Heart left ventricle (tissue), 16 donors: Measurements from ENCODE around the gene RELCH. TPM values are rescaled to one million over a fixed set of nuclear protein-coding genes. Genes with fewer than 3 reads are reported as not detected.

ENCODE experiments used
- ATAC-seq, 4 donors: fragments of 200-7000 bp; cut with Tn5 transposase; one replicate each; pipeline ENCODE4 v1.9.1; 2020 to 2022; ENCODE audit warnings: moderate library complexity in 4 of 4, mild to moderate bottlenecking in 3 of 4, moderate number of reproducible peaks in 1 of 4
- DNase-seq, 5 donors: peaks; one replicate each; pipeline ENCODE4 v3.0.0-alpha.2; 2020
- H3K27ac ChIP-seq, 12 donors: fragments of 200-600 bp; sonication (generic) in 4 of 12; one replicate each; pipeline versions ENCODE4 v1.5.0 to v1.8.0; 2016 to 2022; ENCODE audit warnings: mild to moderate bottlenecking in 2 of 12
- H3K27me3 ChIP-seq, 9 donors: fragments of 200-600 bp; sonication (generic) in 2 of 9; one replicate each; pipeline versions ENCODE4 v1.5.1 to v1.8.0; 2016 to 2022; ENCODE audit warnings: mild to moderate bottlenecking in 3 of 9
- H3K36me3 ChIP-seq, 9 donors: fragments of 200-600 bp; sonication (generic) in 2 of 9; one replicate each; pipeline versions ENCODE4 v1.5.0 to v1.8.0; 2018 to 2022; ENCODE audit warnings: mild to moderate bottlenecking in 2 of 9
- H3K4me1 ChIP-seq, 12 donors: fragments of 200-600 bp; sonication (generic) in 4 of 12; one replicate each; pipeline versions ENCODE4 v1.5.0 to v1.8.0; 2016 to 2022; ENCODE audit warnings: mild to moderate bottlenecking in 3 of 12
- H3K4me3 ChIP-seq, 12 donors: fragments of 200-600 bp; sonication (generic) in 4 of 12; one replicate each; pipeline versions ENCODE4 v1.5.0 to v1.8.0; 2017 to 2022; ENCODE audit warnings: mild to moderate bottlenecking in 9 of 12, moderate library complexity in 4 of 12
- H3K9me3 ChIP-seq, 12 donors: fragments of 200-600 bp; sonication (generic) in 4 of 12; one replicate each; pipeline versions ENCODE4 v1.5.0 to v1.8.0; 2016 to 2022; ENCODE audit warnings: mild to moderate bottlenecking in 1 of 12
- POLR2A ChIP-seq, 2 donors: fragments of 450-650 bp; IDR thresholded peaks; one replicate each; pipeline ENCODE4 v1.6.1; 2017; ENCODE audit warnings: antibody characterized with exemption in 2 of 2, mild to moderate bottlenecking in 2 of 2, moderate library complexity in 2 of 2
- WGBS, 4 donors: extraction: QIAGEN DNeasy Blood & Tissue Kit in 2 of 4; methylation state at CpG; one replicate each; pipeline versions ENCODE4 v1.1.5 to v1.1.7; 2013 to 2018; 5-methylcytosine and 5-hydroxymethylcytosine counted together
- intact Hi-C, 10 donors: fragments of 100-400 bp; cut with DNase I; formaldehyde crosslinking; loops; one replicate each; pipeline versions ENCODE4 v1.11.1 to v1.14.2; 2022
- polyA plus RNA-seq, 2 donors: library from polyadenylated mRNA; stranded (reverse); fragments of 200-250 nt; gene quantifications; one replicate each; pipeline ENCODE4 v1.2.3, GENCODE V29; 2013
- total RNA-seq, 9 donors: library from RNA; depleted of rRNA in 2 of 9; stranded (reverse); fragments of >200 nt in 2 of 9; fragmentation: NEBNext Ultra II Directional in 3 of 9; extraction: Animal tissue kit (Norgen Biotek cat#: 25700) in 3 of 9; gene quantifications; one replicate each; pipeline versions ENCODE4 v1.1.0 to v1.2.4, GENCODE V29; 2016 to 2023
- TF ChIP-seq, protein P1 (sequence below), 12 donors: fragments of 200-600 bp; sonication (generic) in 4 of 12; IDR thresholded peaks; one replicate each; pipeline versions ENCODE4 v1.5.0 to v1.8.0; 2018 to 2022; ENCODE audit warnings: antibody characterized with exemption in 12 of 12, mild to moderate bottlenecking in 5 of 12
- donor health status: ischemic (EF 13 %, LVEDD 7.1; RV severe dilation, severe dysfunction).
- donor health status: healthy with polysubstance abuse.
- donor health status: DM: no; HTN: yes; CAD: no.
- donor health status: DM: no; HTN: no; CAD: no.
- donor health status: ischemic (EF 25% LVEDD 6.9; RV normal size, moderate dysfunction).
- donor health status: ischemic (EF 25% LVEDD 5.7; RV mildly dilated, moderate dysfunction).
- donor health status: healthy.
- donor health status: DM: yes; HTN: yes; CAD: no.
- donor health status: ischemic (EF 35%, LVEDD 5.7; RV mildly dilated, moderate dysfunction).
- donor health status: nonischemic (EF 11% LVEDD 7.7; RV severe dilation, severe dysfunction).
- donor health status: DM: yes; HTN: yes; CAD: no.
- donor health status: PGD.
- donor health status: ischemic (EF 29% LVEDD 5.4; RV normal size, mild dysfunction).
- donor health status: nonischemic (EF 23%, LVEDD 6.1; RV moderate dilation, normal function).

Gene RELCH
- total and polyA plus RNA-seq, 11 donors: 7.4 to 24.8 (median 14.3) TPM

DNA sequence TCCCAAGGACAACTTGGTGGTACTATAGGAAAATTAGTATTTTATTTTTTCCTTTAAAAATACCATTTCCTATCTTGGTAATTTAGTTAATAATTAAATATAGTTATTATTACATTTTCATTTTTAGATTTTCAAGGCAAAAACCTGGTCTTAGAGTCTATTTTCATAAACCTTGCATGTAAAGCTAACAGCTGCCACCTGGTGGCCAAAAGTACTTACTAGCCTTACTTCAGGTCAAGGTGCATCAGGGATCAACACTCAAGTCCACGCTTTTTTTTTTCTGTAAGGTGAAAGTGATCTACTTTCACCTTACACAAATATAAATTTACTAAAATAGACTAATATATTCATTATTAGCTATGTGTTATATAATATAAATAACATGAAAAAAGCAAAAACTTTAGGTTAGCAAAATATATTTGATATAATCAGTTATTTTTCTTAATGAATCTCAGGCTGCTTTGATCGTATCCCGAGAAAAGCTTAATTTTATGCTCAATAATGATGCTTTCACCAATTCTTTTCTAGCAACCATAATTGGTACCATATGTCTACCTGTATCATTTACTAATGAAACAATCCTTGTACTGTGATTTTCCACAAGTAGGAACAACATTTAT lies 62.5 kb downstream of the RELCH start:
- no peaks in the 10 kb centered on the region for H3K27me3 ChIP-seq
- intact Hi-C loops: loop anchor here in 8 of 10 donors (1.0 to 5.0 kb wide), 5 partner anchors 62 to 67 kb away; partner anchors contain the start of genes PIGN (in 5 of the 8) and RELCH (in 5 of the 8)
- peaks cover 0 to 72% (median 22%) of the 10 kb centered on the region in 9 donors for H3K36me3 ChIP-seq
- no peaks in the 10 kb centered on the region for H3K9me3 ChIP-seq
- WGBS, 4 donors: 71 to 79% (median 76%) methylated on average over 3 of the region's 3 CpGs
- peaks cover 0 to 3% (median 0%) of the 10 kb centered on the region in 12 donors for H3K4me1 ChIP-seq
- DNase-seq (peak; percentile 44 to 80 (median 51)), ATAC-seq (no peak)
- H3K27ac ChIP-seq: no peak overlapping the region
- TF ChIP-seq, protein P1, sequence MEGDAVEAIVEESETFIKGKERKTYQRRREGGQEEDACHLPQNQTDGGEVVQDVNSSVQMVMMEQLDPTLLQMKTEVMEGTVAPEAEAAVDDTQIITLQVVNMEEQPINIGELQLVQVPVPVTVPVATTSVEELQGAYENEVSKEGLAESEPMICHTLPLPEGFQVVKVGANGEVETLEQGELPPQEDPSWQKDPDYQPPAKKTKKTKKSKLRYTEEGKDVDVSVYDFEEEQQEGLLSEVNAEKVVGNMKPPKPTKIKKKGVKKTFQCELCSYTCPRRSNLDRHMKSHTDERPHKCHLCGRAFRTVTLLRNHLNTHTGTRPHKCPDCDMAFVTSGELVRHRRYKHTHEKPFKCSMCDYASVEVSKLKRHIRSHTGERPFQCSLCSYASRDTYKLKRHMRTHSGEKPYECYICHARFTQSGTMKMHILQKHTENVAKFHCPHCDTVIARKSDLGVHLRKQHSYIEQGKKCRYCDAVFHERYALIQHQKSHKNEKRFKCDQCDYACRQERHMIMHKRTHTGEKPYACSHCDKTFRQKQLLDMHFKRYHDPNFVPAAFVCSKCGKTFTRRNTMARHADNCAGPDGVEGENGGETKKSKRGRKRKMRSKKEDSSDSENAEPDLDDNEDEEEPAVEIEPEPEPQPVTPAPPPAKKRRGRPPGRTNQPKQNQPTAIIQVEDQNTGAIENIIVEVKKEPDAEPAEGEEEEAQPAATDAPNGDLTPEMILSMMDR (IDR thresholded peaks at IDR 0.05): peak; percentile 68 to 88 (median 80)
- TF ChIP-seq POLR2A (IDR thresholded peaks at IDR 0.05): no peak
- no peak overlapping the region for H3K4me3 ChIP-seq

DNA sequence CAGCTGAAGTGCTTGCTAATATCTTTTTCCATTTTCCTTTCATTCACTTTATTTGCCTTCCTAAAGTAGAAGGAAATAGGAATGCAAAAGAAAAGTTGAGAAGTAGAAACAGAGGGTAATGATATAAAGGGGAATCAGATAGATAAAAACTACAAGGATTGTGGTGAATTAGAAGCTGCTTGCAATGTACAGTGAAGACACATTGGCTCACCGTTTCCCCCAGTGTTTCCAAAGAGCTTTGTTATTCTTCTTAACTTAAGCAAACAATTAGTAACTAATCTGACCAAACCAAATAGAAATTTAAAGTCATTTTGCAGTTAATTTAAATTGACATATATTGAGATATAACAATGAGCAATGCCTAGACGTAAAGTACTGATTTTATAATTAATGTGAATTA lies 63.4 kb downstream of the RELCH start:
- Histone ChIP-seq H3K27ac (no peak overlapping the region), H3K9me3 (no peaks in the 10 kb centered on the region), H3K4me3 (no peak overlapping the region), H3K27me3 (no peaks in the 10 kb centered on the region), H3K36me3 (peaks cover 0 to 72% (median 22%) of the 10 kb centered on the region in 9 donors), H3K4me1 (peaks cover 0 to 3% (median 0%) of the 10 kb centered on the region in 12 donors)
- TF ChIP-seq, protein P1 (IDR thresholded peaks at IDR 0.05): no peak
- TF ChIP-seq POLR2A (IDR thresholded peaks at IDR 0.05): no peak
- no peak for ATAC-seq
- DNase-seq: no peak
- WGBS, 4 donors: 86 to 90% (median 89%) methylated on average over 2 of the region's 2 CpGs
- intact Hi-C loops: loop anchor here in 3 of 10 donors (2.0 kb wide), 2 partner anchors 64 to 68 kb away; partner anchors contain the start of genes PIGN (in 2 of the 3) and RELCH (in 2 of the 3)

DNA sequence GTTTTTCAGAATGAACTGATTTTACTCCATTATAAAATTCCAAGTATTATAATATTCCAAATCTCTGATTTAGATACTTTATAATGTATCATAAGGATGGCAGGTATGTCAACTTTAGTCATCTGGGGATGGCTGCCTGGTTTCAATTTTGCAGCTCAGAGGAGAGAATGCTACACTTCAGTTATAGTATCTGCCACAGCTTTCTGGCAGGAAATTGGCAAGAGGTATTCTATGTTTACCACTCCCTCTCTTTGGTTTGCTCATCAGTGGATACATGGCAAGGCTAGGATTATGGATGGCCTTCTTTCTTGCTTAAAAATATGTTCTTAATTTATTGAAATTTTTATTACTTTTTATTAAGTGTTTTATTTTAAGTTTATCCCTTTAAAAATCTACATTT lies 71.0 kb downstream of the RELCH start:
- TF ChIP-seq, protein P1 (IDR thresholded peaks at IDR 0.05): no peak
- TF ChIP-seq POLR2A (IDR thresholded peaks at IDR 0.05): no peak
- Histone ChIP-seq H3K27ac (no peak overlapping the region), H3K27me3 (no peaks in the 10 kb centered on the region), H3K4me3 (no peak overlapping the region), H3K4me1 (peaks cover 0 to 15% (median 0%) of the 10 kb centered on the region in 12 donors), H3K36me3 (peaks cover 0 to 97% (median 77%) of the 10 kb centered on the region in 9 donors), H3K9me3 (no peaks in the 10 kb centered on the region)
- intact Hi-C loops: no loop called here
- DNase-seq: no peak
- ATAC-seq: no peak

DNA sequence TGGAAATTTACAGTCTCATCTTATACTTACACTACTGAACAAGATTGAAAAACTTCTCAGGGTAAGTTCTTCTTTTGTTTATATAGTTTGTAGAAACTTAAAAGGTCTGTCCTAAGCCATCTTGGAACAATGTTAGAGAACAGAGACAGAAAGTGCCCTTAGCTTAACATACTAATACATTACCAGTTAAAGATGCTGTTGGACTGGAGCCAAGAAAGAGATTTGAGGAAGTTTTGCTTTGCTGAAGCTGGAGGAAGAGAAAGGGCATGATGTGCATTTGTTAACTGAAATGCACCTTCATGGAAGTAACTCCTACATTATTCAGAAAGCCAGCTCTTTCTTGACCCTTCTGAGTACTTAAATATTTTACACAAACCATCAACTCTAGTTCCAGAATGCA lies 71.6 kb downstream of the RELCH start:
- H3K27ac ChIP-seq: no peak overlapping the region
- peaks cover 0 to 99% (median 82%) of the 10 kb centered on the region in 9 donors for H3K36me3 ChIP-seq
- no peaks in the 10 kb centered on the region for H3K9me3 ChIP-seq
- DNase-seq: no peak
- H3K27me3 ChIP-seq: no peaks in the 10 kb centered on the region
- H3K4me3 ChIP-seq: no peak overlapping the region
- intact Hi-C loops: no loop called here
- TF ChIP-seq, protein P1 (IDR thresholded peaks at IDR 0.05): no peak
- TF ChIP-seq POLR2A (IDR thresholded peaks at IDR 0.05): no peak
- no peak for ATAC-seq
- peaks cover 0 to 15% (median 0%) of the 10 kb centered on the region in 12 donors for H3K4me1 ChIP-seq
